Body of pancreas (tissue), 4 donors: ENCODE data around the gene MYO6.

Experiments
- POLR2A ChIP-seq, 3 donors: fragments of 450-650 bp; IDR thresholded peaks; one replicate each; pipeline ENCODE4 v1.6.1; 2016; ENCODE audit warnings: antibody characterized with exemption in 3 of 3, mild to moderate bottlenecking in 2 of 3
- TF ChIP-seq, protein P1 (sequence below), 7 experiments: fragments of 450-650 bp in 4 of 7; fragments of 200-600 bp in 3 of 7; sonication (generic) in 3 of 7; IDR thresholded peaks; one replicate each; pipeline ENCODE4 v1.5.1; 2016 to 2019; ENCODE audit warnings: antibody characterized with exemption in 7 of 7

DNA sequence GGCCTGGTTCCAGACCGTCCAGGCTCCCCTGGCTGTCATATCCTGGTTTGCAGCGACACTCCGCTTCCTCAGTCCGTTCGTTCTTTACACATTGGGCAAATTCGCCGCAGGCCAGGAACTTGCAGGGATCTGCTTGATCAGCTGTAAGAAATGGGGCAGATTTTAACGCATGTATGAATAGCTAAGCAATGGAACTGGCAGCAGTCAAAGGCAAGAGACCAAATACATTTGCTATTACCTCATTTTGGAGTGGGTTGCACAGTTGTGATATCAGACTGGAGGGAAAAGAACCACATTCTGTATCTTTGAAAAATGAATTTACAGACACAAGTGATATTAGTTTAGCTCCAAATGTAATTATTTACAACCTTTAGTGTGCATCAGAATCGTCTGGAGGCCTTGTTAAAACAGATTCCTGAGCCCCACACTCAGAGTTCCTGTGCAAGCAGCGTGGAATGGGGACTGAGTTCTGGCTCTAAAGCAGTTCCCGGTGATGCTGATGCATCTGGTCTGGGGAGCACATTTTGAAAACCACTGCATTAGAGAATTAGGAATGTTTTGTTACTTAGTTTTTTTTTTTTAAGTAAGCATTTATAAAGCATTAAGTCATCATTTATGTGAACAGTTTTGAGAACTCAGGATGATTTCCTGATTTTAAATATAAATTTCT lies 182.1 kb downstream of the MYO6 start:
- TF ChIP-seq, protein P1, sequence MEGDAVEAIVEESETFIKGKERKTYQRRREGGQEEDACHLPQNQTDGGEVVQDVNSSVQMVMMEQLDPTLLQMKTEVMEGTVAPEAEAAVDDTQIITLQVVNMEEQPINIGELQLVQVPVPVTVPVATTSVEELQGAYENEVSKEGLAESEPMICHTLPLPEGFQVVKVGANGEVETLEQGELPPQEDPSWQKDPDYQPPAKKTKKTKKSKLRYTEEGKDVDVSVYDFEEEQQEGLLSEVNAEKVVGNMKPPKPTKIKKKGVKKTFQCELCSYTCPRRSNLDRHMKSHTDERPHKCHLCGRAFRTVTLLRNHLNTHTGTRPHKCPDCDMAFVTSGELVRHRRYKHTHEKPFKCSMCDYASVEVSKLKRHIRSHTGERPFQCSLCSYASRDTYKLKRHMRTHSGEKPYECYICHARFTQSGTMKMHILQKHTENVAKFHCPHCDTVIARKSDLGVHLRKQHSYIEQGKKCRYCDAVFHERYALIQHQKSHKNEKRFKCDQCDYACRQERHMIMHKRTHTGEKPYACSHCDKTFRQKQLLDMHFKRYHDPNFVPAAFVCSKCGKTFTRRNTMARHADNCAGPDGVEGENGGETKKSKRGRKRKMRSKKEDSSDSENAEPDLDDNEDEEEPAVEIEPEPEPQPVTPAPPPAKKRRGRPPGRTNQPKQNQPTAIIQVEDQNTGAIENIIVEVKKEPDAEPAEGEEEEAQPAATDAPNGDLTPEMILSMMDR (IDR thresholded peaks at IDR 0.05), result no peak
- no peak for TF ChIP-seq POLR2A (IDR thresholded peaks at IDR 0.05)
